Activated naive CD4-positive, alpha-beta T cell treated with Interleukin-2 at 50 U/mL for 16 hours (primary cell): ENCODE data around the gene SPSB2.
"Not testable (repeated sequence)": the region's sequence is repeated elsewhere in the genome, so short reads cannot be mapped to it uniquely, and the experiment has no call there.

Experiments
- DNase-seq: peaks from one replicate; pipeline ENCODE4 v3.0.0-alpha.2; 2020

SPSB2 gene

GRCh38 chr12:6869049-6870021 is 3.8 kb downstream of the SPSB2 start:
- DNase-seq, result peak; percentile 87

- no peak for DNase-seq
These were observed 4.7 kb downstream of the SPSB2 start for GRCh38 chr12:6868211-6869048.

GRCh38 chr12:6867413-6868210 is 5.5 kb downstream of the SPSB2 start, which contains the start of gene TPI1:
TSS of gene TPI1 (plus strand) at chr12:6867531. CDS start at chr12:6867567, 36 bp downstream.
- peak; percentile 82 for DNase-seq

- DNase-seq, result no peak
These were observed 6.1 kb downstream of the SPSB2 start for GRCh38 chr12:6866920-6867412.

GRCh38 chr12:6866163-6866919 is 6.8 kb downstream of the SPSB2 start:
- DNase-seq, result no peak

- not testable (repeated sequence) for DNase-seq
These were observed 7.8 kb downstream of the SPSB2 start for GRCh38 chr12:6865307-6865706.

GRCh38 chr12:6863586-6864321 is 9.3 kb downstream of the SPSB2 start:
- no peak for DNase-seq

GRCh38 chr12:6863033-6863432 is 10.1 kb downstream of the SPSB2 start:
- DNase-seq, result no peak

GRCh38 chr12:6861391-6861790 is 11.7 kb downstream of the SPSB2 start:
- DNase-seq, result no peak

GRCh38 chr12:6860942-6861341 is 12.2 kb downstream of the SPSB2 start:
- no peak for DNase-seq

- no peak for DNase-seq
These were observed 13.0 kb downstream of the SPSB2 start for GRCh38 chr12:6860116-6860515.

GRCh38 chr12:6858799-6859198 is 14.3 kb downstream of the SPSB2 start:
- no peak for DNase-seq

GRCh38 chr12:6855322-6855721 is 17.8 kb downstream of the SPSB2 start:
- no peak for DNase-seq

- DNase-seq, result no peak
These were observed 19.1 kb downstream of the SPSB2 start for GRCh38 chr12:6854036-6854435.

GRCh38 chr12:6853626-6854025 is 19.5 kb downstream of the SPSB2 start:
- DNase-seq, result no peak

GRCh38 chr12:6852651-6853354 is 20.3 kb downstream of the SPSB2 start:
- DNase-seq, result peak; percentile 80

- peak; percentile 98 for DNase-seq
These were observed 21.0 kb downstream of the SPSB2 start, which contains the start of gene USP5 for GRCh38 chr12:6851921-6852650. TSS of gene USP5 (plus strand) at chr12:6852150. CDS start at chr12:6852180, 30 bp downstream.

GRCh38 chr12:6851153-6851920 is 21.8 kb downstream of the SPSB2 start, which contains the start of gene CDCA3:
TSS of gene CDCA3 (minus strand) at chr12:6851286. CDS start at chr12:6850952, 334 bp downstream.
- DNase-seq, result peak; percentile 91

GRCh38 chr12:6850796-6851152 is 22.3 kb downstream of the SPSB2 start:
- DNase-seq, result no peak
